ENCODE measurements around the gene ZP4. TPM values are rescaled to one million over a fixed set of nuclear protein-coding genes. Genes with fewer than 3 reads are reported as not detected.
"Not testable (repeated sequence)": the region's sequence is repeated elsewhere in the genome, so short reads cannot be mapped to it uniquely, and the experiment has no call there.

The ZP4 gene
- total and polyA plus RNA-seq, 2 donors from 2014 or later = not detected

DNA sequence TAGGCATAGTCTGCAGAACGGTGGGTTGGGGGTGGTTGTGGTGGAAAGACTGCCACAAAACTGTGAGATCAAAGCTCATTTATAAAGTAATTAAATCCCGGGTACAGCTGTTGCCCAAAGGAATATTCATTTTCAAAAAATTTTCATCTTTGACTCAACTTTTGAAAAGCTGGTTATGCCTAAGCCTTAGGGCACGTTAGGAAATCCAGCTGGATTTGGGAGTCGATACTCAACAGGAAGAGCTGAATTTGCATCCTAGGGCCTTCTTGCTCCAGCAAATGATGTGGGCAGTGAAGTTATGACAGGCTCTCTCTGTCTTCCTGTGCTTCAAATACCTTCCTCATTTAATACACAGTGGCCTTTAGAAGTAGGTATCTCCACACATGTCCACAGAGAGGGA, 31.7 kb downstream of the ZP4 start:
- DNase-seq = no peak
- no peak overlapping the region for H3K9ac ChIP-seq (ENCODE audit: low read length in 3 of 3)
- intact Hi-C loops (cut with DNase I) = no loop called here
- H3K4me3 ChIP-seq (ENCODE audit: low read length in 3 of 3) = no peak overlapping the region
- TF ChIP-seq, protein P1, sequence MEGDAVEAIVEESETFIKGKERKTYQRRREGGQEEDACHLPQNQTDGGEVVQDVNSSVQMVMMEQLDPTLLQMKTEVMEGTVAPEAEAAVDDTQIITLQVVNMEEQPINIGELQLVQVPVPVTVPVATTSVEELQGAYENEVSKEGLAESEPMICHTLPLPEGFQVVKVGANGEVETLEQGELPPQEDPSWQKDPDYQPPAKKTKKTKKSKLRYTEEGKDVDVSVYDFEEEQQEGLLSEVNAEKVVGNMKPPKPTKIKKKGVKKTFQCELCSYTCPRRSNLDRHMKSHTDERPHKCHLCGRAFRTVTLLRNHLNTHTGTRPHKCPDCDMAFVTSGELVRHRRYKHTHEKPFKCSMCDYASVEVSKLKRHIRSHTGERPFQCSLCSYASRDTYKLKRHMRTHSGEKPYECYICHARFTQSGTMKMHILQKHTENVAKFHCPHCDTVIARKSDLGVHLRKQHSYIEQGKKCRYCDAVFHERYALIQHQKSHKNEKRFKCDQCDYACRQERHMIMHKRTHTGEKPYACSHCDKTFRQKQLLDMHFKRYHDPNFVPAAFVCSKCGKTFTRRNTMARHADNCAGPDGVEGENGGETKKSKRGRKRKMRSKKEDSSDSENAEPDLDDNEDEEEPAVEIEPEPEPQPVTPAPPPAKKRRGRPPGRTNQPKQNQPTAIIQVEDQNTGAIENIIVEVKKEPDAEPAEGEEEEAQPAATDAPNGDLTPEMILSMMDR (IDR thresholded peaks at IDR 0.05; ENCODE audit: borderline replicate concordance, extremely low read depth, insufficient read depth) = no peak
- no peak overlapping the region for H3K27ac ChIP-seq (ENCODE audit: low read depth in 2 of 2, low read length in 2 of 2)
- no peaks in the 10 kb centered on the region for H3K27me3 ChIP-seq (ENCODE audit: control insufficient read depth, insufficient read depth, low read length)
- no peak for FAIRE-seq
- no peaks in the 10 kb centered on the region for H3K9me3 ChIP-seq (ENCODE audit: control insufficient read depth in 2 of 3, insufficient read depth in 1 of 3, low read length in 3 of 3)
- no peaks in the 10 kb centered on the region for H3K36me3 ChIP-seq (ENCODE audit: control insufficient read depth in 2 of 3, insufficient read depth in 3 of 3, low read length in 3 of 3)
- no peaks in the 10 kb centered on the region for H3K4me1 ChIP-seq (ENCODE audit: control insufficient read depth in 2 of 3, insufficient read depth in 2 of 3, low read depth in 1 of 3, low read length in 3 of 3)

DNA sequence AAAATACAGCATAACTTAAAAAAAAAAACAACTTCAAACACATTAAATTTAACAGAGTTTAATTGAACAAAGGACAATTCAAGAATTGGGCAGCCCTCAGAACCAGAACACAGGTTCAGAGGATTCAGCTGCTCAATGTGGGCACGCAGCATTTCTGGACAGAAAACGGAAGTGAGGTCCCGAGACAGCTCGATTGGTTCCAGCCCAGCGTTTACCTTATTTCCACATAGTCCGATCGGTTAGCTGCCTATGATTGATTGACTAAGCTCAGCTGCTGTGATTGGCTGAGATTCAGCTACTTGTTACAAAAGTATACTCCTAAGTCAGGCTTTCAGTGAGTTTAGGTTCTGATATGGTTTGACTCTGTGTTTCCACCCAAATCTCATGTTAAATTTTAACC, 33.3 kb downstream of the ZP4 start:
- no peak overlapping the region for H3K4me3 ChIP-seq (ENCODE audit: low read length in 3 of 3)
- intact Hi-C loops (cut with DNase I) = no loop called here
- no peak for FAIRE-seq

DNA sequence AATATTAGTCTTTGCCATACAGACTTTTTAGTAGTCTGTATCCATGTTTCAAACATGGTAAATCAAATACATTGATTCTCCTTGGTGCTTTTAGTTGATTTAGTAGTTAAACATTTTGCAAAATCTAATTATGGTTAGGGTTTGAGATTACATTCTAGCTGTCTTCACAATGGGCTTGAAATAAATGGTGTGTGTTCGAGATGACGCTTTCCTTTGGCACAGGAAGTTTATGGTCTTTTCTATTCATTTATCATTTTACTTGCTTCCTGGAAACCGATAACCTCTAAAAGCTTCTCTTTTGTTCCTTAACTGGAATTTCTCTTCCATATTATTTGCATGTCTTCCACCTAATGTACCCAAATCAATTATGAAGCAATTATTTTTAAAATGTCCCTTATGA, 38.4 kb downstream of the ZP4 start:
- Histone ChIP-seq H3K4me3 (ENCODE audit: low read length in 3 of 3) (no peak overlapping the region), H3K9me3 (ENCODE audit: control insufficient read depth in 2 of 3, insufficient read depth in 1 of 3, low read length in 3 of 3) (no peaks in the 10 kb centered on the region), H3K27ac (ENCODE audit: low read depth in 2 of 2, low read length in 2 of 2) (no peak overlapping the region), H3K27me3 (ENCODE audit: control insufficient read depth, insufficient read depth, low read length) (no peaks in the 10 kb centered on the region), H3K4me1 (ENCODE audit: control insufficient read depth in 2 of 3, insufficient read depth in 2 of 3, low read depth in 1 of 3, low read length in 3 of 3) (no peaks in the 10 kb centered on the region), H3K9ac (ENCODE audit: low read length in 3 of 3) (no peak overlapping the region), H3K36me3 (ENCODE audit: control insufficient read depth in 2 of 3, insufficient read depth in 3 of 3, low read length in 3 of 3) (no peaks in the 10 kb centered on the region)
- intact Hi-C loops (cut with DNase I) = no loop called here
- FAIRE-seq = no peak
- no peak for DNase-seq
- TF ChIP-seq, protein P1 (IDR thresholded peaks at IDR 0.05; ENCODE audit: borderline replicate concordance, extremely low read depth, insufficient read depth) = no peak

More for the DNA sequence above, 33.3 kb downstream of the ZP4 start:
- no peaks in the 10 kb centered on the region for H3K36me3 ChIP-seq (ENCODE audit: control insufficient read depth in 2 of 3, insufficient read depth in 3 of 3, low read length in 3 of 3)
- no peak for DNase-seq
- H3K9ac ChIP-seq (ENCODE audit: low read length in 3 of 3) = no peak overlapping the region
- no peak overlapping the region for H3K27ac ChIP-seq (ENCODE audit: low read depth in 2 of 2, low read length in 2 of 2)
- no peaks in the 10 kb centered on the region for H3K4me1 ChIP-seq (ENCODE audit: control insufficient read depth in 2 of 3, insufficient read depth in 2 of 3, low read depth in 1 of 3, low read length in 3 of 3)
- H3K27me3 ChIP-seq (ENCODE audit: control insufficient read depth, insufficient read depth, low read length) = no peaks in the 10 kb centered on the region
- TF ChIP-seq, protein P1 (IDR thresholded peaks at IDR 0.05; ENCODE audit: borderline replicate concordance, extremely low read depth, insufficient read depth) = no peak
- H3K9me3 ChIP-seq (ENCODE audit: control insufficient read depth in 2 of 3, insufficient read depth in 1 of 3, low read length in 3 of 3) = no peaks in the 10 kb centered on the region

DNA sequence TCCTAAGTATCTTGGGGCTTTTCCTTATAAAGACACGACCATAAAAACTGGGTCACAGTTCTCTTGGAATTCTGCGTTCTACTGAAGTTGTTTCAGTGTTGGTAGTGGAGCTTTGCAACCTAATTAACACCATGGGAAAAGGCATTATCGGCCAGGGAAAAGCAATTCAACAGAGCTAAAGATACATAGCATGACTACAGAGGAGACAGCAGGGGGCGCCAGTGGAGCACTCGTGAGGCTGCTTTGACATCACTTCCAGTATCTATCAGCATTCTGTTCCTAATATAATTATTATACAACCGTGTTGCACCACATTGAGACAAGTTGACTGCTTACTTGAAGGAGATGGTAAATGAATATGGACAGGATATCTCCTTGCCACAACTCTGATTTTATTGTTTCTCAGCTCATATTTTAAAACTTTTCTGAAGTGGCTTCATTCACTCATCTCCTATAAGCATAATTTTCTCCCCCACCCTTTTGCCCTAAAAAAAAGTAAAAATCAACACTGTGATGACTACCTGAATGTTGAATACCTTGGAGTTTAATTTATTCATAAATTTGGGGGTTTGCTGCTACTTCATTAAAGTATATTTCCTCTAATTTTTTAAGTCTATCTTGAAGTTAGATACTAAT, 39.4 kb downstream of the ZP4 start:
- H3K27me3 ChIP-seq (ENCODE audit: control insufficient read depth, insufficient read depth, low read length) = no peaks in the 10 kb centered on the region
- H3K4me3 ChIP-seq (ENCODE audit: low read length in 3 of 3) = no peak overlapping the region
- no peaks in the 10 kb centered on the region for H3K36me3 ChIP-seq (ENCODE audit: control insufficient read depth in 2 of 3, insufficient read depth in 3 of 3, low read length in 3 of 3)
- peak in 3 of 5 donors; percentile 24 to 54 (median 43) for DNase-seq
- TF ChIP-seq, protein P1 (IDR thresholded peaks at IDR 0.05; ENCODE audit: borderline replicate concordance, extremely low read depth, insufficient read depth) = peak; percentile 33
- intact Hi-C loops (cut with DNase I) = no loop called here
- H3K9ac ChIP-seq (ENCODE audit: low read length in 3 of 3) = no peak overlapping the region
- no peaks in the 10 kb centered on the region for H3K4me1 ChIP-seq (ENCODE audit: control insufficient read depth in 2 of 3, insufficient read depth in 2 of 3, low read depth in 1 of 3, low read length in 3 of 3)
- FAIRE-seq = no peak
- H3K9me3 ChIP-seq (ENCODE audit: control insufficient read depth in 2 of 3, insufficient read depth in 1 of 3, low read length in 3 of 3) = no peaks in the 10 kb centered on the region
- H3K27ac ChIP-seq (ENCODE audit: low read depth in 2 of 2, low read length in 2 of 2) = no peak overlapping the region

DNA sequence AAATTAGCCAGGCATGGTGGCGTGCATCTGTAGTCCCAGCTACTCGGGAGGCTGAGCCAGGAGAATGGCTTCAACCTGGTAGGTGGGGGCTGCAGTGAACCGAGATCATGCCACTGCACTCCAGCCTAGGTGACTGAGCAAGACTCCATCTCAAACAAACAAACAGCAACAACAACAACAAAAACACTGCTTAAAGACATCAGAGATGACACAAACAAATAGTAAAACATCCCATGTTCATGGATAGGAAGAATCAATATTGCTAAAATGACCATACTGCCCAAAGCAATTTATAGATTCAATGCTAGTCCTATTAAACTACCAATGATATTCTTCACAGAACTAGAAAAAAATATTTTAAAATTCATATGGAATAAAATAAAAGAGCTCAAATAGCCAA, 47.2 kb downstream of the ZP4 start:
- H3K27ac ChIP-seq (ENCODE audit: low read depth in 2 of 2, low read length in 2 of 2); H3K4me1 ChIP-seq (ENCODE audit: control insufficient read depth in 2 of 3, insufficient read depth in 2 of 3, low read depth in 1 of 3, low read length in 3 of 3); H3K9me3 ChIP-seq (ENCODE audit: control insufficient read depth in 2 of 3, insufficient read depth in 1 of 3, low read length in 3 of 3); DNase-seq; H3K9ac ChIP-seq (ENCODE audit: low read length in 3 of 3); H3K27me3 ChIP-seq (ENCODE audit: control insufficient read depth, insufficient read depth, low read length); FAIRE-seq; intact Hi-C loops (cut with DNase I); H3K4me3 ChIP-seq (ENCODE audit: low read length in 3 of 3); H3K36me3 ChIP-seq (ENCODE audit: control insufficient read depth in 2 of 3, insufficient read depth in 3 of 3, low read length in 3 of 3): not testable (repeated sequence)
